Hypothalamus (tissue), 51 donors: ENCODE results near the gene MRTFA.
A peak's percentile ranks its signal among the peaks of the same experiment; 100 is the strongest.
"Not testable (repeated sequence)": the region's sequence is repeated elsewhere in the genome, so short reads cannot be mapped to it uniquely, and the experiment has no call there.

ENCODE experiments used
- DNase-seq, 51 donors: peaks; one replicate each; lab custom pipeline; 2025; lab: John Stamatoyannopoulos, UW

Gene MRTFA

DNA sequence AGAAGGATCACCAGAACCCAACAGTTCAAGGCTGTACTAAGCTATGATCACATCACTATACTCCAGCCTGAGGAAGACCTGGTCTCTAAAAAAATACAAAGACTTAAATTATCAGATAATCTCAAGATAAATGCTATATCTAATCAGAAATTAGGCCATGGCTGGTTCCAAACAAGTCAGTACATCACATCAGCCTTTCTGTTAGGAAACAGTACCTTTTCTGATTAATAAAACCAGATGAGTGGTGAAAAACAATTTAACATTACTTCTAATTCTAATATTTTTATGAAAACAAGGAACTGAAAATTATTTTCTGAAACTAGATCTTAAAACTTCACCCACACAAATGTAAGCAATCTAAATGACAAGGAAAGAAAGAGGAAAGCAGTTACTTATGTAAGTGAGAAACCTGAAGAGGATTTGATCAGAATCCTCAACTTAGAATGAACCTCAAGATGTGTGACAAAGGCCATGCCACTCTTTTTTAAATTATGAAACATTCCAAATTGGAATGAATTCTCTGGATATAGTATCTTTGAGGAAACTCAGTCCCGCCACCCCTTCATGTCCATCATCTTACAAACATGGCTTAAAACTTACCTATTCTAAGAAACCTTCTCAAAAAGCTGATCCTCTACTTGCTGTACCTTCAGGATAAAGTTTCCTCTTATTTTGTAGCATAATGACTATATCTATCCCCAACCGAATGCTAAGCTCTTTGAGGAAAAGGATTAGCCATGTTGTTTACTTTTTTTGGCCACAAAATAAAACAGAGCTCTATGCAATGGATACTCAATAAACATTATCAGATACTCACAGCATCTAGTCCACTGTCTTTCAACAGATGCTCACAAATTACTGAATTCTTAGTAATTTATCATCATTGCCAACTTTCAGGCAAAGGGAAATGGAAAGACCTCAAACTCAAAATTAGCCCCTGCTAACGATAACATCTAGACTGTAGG lies 132.0 kb downstream of the MRTFA start:
- DNase-seq: no peak

DNA sequence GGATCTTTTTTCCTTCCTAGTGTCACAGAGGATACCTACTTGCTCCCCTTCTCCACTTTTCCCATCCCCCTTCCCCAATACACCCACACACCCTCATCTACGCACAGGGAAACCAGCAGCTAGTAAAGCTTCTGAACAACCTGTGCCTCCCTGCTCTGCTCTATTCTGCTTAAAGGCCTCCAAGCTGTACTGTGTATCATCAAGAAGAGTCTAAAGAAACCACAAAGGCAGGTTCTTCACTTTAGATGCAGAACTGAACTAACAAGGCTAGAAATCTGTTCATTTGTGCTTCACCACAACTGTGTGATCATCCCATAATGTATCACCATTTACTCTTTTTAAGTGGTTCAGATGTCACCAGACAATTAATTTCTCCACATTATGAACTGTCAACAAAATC lies 133.6 kb downstream of the MRTFA start:
- DNase-seq: no peak

DNA sequence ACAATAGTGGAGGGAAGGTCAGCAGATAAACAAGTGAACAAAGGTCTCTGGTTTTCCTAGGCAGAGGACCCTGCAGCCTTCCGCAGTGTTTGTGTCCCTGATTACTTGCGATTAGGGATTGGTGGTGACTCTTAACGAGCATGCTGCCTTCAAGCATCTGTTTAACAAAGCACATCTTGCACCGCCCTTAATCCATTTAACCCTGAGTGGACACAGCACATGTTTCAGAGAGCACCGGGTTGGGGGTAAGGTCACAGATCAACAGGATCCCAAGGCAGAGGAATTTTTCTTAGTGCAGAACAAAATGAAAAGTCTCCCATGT lies 136.1 kb downstream of the MRTFA start:
- DNase-seq: not testable (repeated sequence)

DNA sequence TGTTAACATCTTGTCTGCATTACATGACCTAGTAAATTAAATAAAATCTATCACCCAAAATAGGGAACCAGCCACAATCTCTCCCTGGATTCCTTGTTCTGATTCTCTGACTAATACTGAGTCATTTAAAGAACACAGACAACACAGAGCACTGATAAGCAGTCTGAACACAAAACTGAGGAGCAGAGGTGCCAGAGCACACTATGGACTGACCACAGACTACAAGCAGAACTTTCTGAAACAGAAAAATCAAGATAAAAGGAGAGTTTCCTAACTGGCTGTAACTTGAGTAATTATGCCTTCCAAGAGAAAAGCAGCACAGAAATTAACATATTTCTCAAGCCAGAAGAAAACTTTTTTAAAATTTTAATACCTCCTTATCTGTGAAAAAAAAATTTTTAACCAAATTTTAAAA lies 137.3 kb downstream of the MRTFA start:
- DNase-seq: no peak

DNA sequence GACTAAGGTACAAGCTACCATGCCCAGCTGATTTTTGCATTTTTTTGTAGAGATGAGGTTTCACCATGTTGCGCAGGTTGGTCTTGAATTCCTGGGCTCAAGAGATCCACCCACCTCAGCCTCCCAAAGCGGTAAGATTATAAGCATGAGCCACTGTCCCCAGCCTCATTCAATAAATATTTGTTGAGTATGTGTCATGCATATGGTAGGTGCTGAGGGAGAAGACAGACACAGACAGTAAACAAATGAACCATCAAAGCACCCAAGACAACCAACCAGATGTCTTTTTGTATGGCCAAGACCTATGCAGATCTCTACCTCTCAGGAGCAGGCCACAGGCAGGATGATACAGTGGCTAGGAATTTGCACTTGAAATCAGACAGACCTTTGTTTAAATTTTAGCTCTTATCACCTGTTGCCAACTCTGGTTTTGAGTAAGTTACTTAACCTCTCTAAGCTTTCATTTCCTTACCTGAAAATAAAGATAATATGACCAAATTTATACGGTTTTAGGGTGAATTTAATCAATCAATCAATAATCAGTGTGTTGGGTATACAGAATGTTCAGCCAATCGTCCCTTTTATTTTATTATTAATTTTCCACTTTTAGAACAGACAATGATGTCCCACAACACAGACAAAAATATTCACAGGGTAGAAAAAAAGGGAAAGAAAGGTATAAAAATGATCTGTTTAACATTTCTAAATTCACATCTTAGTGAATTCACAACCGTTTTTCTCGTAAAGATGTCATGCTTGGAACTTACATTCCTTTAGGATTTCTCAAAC lies 137.9 kb downstream of the MRTFA start:
- DNase-seq: no peak

DNA sequence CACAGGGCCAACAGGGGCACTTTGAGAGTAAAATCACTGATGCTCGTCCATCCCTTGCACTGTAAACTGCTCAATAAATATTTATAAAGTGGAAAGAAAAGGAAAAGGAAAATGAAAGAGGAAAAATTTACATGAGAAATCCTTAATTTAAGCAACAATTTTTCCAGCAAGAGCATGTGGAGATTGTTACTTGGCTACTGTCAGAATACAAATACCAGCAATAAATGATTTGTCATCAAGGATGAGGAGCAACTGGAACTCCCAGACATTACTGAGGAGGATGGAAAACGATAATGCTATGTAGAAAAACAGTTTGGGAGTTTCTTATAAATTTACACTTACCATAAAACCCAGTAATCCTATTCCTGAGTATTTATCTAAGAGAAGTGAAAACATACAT lies 143.1 kb downstream of the MRTFA start:
- DNase-seq: no peak

DNA sequence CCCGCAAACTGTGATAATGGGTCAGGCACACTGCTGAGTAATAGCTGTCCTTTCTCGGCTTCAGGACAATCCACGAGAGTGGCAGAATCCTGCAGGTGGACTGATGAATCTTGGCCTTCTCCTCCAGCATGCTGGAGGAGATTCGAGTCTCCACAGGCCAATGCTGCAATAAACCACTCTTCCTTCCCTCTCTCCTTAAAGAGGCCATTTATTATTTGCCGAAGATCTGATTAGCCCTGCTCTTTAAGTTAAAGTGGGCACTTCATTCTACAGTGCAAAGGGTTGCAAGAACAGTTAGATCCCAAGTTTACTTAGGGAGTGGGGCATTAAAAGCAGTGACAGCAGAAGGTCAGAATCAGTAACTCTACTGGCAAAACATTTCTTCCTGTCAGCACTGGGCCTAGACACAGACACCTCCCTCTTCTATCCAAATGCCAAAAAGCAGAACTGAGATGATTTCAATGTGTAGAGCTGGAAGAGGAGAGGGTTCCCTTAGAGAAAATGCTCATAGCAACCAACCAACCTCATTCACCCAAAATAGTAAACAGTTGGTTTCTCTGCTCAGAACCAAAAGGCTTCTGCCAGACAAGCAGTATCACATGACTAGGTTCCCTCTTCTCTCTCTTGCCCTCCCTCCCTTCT lies 144.4 kb downstream of the MRTFA start:
- DNase-seq: peak in 10 of 51 donors; percentile 4 to 54 (median 18)

DNA sequence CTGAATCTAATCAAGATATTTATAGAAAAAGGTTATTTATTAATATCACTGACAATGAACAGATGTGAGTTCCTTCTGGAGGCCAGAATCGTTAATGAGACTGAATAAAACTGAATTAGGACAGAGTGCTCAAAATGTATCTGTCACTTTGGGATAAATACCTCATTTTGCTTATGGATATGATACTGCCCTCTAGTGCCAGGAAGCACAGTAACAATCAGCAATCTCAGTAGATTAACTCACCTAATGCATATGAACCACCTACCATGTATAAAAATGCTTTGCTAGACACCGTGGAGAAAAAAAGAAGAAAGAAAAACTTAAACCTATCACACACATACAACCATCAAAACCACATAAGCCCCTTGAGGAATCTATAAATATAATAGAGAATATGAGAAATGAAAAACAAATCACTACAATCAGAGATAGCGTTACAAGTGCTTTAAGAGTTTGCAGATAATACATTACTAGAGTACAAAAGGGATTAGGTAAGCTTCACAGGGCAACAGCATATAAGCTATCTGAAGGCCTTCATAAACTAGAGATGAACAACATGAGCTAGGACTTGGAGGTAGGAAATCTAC lies 148.8 kb downstream of the MRTFA start:
- peak in 1 of 51 donors; percentile 7 for DNase-seq

DNA sequence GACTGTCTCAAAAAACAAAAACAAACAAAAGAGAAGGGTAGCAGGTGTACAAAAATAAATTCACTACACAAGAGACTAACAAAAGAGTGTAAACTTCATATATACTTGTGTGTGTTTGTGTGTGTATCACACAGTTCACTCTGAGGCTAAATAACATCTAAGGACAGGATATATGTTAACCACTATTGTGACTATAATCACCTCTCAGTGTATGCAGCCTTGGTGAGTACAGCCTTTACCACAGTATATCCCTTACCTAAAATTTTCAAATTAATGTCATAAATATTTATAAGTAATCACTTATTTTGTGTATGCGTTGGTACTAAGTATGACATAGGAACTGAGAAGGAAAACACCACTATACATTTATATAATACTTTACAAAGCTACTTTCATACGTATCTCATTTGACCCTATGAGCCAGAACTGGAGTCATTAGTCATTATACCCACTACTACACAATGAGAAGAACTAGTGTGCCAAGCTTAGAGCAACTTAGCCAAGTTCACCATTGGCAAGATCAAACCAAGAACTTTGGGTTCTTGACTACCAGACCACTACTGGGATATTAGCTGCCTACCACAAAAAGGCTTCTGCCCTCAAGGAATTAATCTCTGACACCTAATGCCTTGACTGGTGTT lies 149.4 kb downstream of the MRTFA start:
- DNase-seq: no peak

DNA sequence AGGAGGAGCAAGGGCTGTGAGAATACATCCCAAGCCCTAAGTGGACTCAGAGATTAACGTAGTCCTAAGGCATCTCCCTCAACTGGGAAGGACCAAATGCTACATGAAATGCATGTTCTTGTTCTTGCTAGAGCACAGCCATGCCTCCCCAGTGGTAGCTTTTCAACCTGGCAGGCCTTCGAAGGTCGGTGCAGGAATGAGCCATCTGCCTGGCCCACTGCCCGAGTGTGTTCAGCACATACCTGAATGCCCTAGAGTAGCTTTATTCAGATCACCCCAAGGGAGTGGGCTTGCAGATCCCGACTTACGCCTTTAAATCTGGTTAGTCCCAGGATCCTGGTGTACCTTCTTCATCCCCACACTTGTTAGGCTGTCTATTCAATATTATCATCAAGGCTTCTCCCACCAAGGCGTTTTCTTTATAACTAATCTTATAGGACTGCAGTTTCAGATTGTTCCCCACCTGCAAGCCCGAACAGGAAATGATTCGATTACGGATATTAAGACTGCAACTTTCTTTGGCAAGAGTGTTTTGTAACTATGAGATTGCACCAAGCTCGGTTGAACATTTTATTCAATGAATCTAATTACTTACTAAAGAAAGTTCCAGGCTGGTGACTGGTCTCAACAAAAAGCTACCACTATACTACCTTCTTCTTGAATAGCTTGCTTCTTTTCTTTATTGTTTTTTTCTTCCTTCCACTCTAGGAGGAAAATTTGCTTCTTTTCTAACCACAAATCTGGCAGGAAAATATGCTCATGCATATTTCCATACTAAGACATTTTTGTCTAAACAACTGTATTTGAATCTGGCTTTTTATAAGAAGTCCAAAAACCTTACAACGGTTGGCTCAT lies 150.5 kb downstream of the MRTFA start:
- DNase-seq: no peak

DNA sequence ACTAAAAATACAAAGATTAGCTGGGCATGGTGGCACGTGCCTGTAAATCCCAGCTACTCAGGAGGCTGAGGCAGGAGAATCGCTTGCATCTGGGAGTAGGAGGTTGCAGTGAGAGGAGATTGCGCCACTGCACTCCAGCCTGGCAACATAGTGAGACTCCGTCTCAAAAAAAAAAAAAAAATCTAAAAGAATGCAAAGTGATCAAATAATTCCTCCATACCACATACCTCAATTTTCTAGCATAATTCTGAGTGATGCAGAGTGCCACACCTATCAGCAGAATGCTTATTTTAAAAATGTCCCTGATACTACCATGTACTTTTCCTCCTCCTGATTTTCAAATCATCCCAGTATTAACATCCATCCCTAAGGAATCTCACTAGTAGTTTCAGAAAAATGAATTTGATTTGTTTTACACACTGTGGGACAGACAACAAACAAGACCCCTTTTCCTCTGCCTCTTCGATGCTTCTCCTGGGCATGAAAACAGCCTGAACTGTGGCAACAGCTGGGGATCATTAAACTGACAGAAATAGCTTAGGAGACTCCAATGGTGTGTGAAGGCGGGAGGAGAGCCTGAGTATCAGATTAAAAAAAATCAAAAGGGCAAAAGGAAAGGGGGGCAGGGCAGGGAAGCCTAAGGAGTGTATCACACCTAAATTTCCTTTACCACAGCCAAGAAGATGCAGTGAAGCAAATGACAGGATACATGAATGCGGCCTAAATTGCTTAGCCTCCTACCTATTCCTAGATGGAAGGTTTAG lies 151.4 kb downstream of the MRTFA start:
- no peak for DNase-seq

DNA sequence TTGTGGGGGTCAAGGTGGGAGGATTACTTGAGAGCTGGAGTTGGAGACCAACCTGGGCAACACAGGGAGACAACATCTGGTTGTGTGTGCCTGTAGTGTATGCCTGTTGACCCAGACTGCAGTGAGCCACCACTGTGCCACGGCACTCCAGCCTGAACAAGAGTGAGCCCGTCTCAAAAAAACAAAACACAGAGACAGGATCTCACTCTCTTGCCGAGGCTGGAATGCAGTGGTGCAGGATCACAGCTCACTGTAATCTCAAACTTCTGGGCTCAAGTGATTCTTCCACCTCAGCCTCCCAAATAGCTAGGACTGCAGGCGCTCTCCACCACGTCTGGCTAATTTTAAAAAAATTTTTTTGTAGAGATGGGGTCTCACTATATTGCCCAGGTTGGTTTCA lies 153.6 kb downstream of the MRTFA start:
- DNase-seq: no peak

DNA sequence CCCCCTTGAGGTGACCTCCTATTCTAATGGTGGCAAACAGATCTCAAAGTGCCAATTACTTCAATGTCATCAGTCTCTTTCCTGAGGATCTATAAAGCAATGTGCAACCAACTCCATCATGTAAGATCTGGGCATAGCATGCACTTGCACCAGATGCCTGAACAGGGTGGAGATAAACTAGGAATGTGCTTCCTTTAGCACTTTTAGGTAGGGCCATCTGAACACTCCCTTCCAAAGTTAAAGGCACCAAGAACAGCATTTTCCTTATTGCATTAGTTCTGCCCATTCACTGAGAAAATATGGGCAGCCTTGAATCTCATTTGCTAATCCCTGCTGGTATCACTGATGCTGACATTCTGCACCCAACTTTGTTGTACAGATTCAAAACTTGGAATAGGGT lies 154.1 kb downstream of the MRTFA start:
- no peak for DNase-seq

DNA sequence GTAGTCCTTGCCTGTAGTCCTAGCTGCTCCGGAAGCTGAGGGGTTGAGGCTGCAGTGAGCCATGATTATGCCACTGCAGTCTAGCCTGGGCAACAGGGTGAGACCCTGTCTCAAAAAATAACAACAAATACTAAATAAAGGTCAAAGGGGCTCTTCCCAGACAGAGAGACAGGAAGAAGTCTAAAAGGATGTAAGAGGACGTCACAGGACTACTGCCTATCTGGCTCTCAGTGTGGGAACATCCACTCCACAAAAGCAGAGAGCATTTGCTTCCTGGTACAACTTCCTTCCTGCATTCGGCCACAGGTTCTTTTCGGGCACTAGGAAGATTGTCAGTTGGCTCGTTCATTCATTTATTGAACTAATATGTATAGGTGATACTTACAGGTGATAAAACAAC lies 155.5 kb downstream of the MRTFA start:
- no peak for DNase-seq

DNA sequence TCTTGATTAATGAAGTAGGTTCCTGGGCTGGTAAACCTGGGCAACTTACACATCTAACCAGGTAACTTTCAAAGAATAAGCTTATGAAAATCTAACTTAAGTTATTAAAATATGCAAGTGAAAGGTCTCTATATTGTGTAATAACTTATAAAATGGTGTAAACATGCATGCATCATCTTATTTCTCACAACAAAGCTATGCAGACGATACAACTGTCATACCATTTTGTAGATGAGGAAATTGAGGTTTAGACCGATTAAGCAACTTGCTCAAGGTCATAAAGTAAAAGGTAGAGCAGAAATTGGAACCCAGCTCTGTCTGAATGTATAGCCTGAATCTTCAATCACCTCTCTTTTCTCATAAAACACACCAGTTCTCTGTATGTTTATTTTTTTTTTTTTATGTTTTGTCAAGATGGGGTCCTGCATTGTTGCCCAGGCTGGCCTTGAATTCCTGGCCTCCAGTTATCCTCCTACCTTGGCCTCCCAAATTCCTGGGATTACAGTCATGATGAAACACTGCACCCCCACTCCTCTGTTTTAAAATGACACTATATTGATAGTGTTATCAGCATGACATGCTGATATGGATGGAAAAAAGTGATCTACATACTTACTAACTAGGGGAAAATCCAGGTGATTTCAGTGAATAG lies 156.5 kb downstream of the MRTFA start:
- DNase-seq: no peak

DNA sequence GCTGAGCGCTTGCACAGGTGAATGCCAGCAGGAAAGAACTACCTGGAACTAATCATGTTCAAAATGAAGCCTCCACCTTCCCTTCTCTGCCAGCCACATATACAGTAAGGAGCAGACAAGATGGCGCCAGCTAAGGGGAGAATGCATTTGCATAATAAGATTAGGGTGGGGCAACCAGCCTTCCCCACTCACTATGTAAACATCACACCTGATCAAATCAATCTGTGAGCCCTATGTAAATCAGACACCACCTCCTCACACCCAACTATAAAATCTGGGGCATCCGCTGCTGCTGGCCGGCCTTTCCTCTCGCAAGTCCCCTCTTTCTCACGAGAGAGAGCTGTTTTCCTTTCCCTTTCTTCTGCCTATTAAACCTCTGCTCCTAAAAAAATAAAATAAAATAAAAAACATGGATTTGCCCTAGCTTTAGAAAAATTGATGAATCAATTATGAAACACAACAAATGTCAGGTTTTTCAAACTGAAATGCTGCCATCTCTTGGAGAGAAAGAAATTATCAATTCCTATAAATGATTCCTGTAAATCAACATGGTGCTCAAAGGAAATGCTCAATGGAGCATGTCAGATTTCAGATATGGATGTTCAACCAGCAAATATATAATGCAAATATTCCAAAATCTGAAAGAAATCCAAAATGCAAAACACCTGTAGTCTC lies 157.3 kb downstream of the MRTFA start:
- DNase-seq: no peak

DNA sequence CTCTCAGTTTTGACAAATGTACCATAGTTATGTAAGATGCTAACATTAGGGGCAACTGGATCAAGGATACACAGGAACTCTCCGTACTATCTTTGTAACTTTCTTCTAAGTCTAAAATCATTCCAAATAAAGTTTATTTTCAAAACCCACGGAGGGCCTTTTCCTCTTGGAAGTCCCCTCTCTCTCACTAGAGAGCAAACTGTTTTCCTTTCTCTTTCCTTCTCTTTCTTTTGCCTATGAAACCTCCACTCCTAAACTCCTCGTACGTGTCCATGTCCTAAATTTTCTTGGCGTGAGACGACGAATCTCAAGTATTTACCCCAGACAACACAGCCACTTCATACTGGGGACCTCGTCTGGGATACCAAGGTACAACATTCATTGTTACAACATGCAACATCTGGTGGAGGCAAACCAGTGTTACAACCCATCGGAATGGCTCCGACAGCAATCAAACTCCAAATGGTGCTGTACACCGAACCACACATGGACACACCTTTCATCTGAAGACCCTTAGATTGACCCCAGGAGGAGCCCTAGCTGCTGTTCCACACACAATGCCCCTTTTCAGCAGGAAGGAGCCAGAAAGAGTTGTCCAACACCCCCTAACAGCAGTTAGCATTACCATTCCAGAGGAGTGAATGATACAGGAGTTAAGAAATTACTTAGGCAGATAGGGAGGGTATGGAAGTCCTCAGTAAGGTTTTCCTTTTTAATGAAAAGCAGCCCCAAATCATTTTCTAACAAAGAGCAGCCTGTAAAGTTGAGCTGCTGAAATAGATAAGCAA lies 158.0 kb downstream of the MRTFA start:
- no peak for DNase-seq
